HCT116 (cell line): ENCODE measurements around the gene RIBC2. TPM values are rescaled to one million over a fixed set of nuclear protein-coding genes. Genes with fewer than 3 reads are reported as not detected.
"Not testable (repeated sequence)": the region's sequence is repeated elsewhere in the genome, so short reads cannot be mapped to it uniquely, and the experiment has no call there.

ENCODE experiments used
- ATAC-seq: fragments of 200-7000 bp; cut with Tn5 transposase; 2 replicates; pipeline ENCODE4 v1.9.1; 2020; ENCODE audit warnings: mild to moderate bottlenecking, moderate library complexity
- BruUV-seq: library from RNA; stranded (reverse); fragments of 400-500 nt; replicated peaks from 2 replicates; lab custom pipeline; 2021; lab: Mats Ljungman, UMichigan
- CTCF ChIA-PET: fragments of 300-600 bp; sonication (Branson Sonifier 250); formaldehyde crosslinking; loops from one replicate; lab custom pipeline; 2021; ENCODE audit warnings: antibody characterized with exemption; lab: Charles Lee
- POLR2A ChIA-PET: fragments of 300-600, 350-600 bp; sonication (Branson Sonifier 250); formaldehyde crosslinking; loops from one replicate; lab custom pipeline; 2021; ENCODE audit warnings: antibody characterized with exemption; lab: Charles Lee
- RAD21 ChIA-PET, 2 experiments: fragments of 300-600 bp; sonication (Branson Sonifier 250); formaldehyde crosslinking; loops; one replicate each; lab custom pipeline; 2023; ENCODE audit warnings: low total read pairs in 2 of 2; ENCODE audit not compliant: uncharacterized antibody in 2 of 2, unreplicated experiment in 2 of 2, low non-redundant PET in 1 of 2; lab: Charles Lee
- DNase-seq: peaks from one replicate; pipeline ENCODE4 v3.0.0-alpha.2; 2010; ENCODE audit warnings: low read depth, low spot score
- H2AFZ ChIP-seq: fragments of 200-600 bp; shearing (Covaris generic), sonication (generic); 2 replicates; pipeline ENCODE4 v1.6.1; 2017; ENCODE audit warnings: low read depth, mixed run types, mixed read lengths, antibody characterized with exemption, low read length; ENCODE audit not compliant: poor library complexity, severe bottlenecking
- H3K27ac ChIP-seq: 2 replicates; pipeline ENCODE4 v1.5.1; 2012; ENCODE audit warnings: low read depth, low read length
- H3K27me3 ChIP-seq: fragments of 200-600 bp; sonication (generic); 2 replicates; pipeline ENCODE4 v1.6.1; 2016; ENCODE audit warnings: mixed run types, low read length, mixed read lengths; ENCODE audit not compliant: insufficient read depth
- H3K36me3 ChIP-seq, 2 experiments: fragments of 200-500 bp in 1 of 2; fragments of 200-600 bp in 1 of 2; sonication (Bioruptor generic) in 1 of 2; sonication (generic) in 1 of 2; 2 replicates each; pipeline versions ENCODE4 v1.5.1 to v1.6.1; 2014 to 2016; ENCODE audit warnings: low read length in 2 of 2, inconsistent platforms in 1 of 2, mixed read lengths in 1 of 2, mixed run types in 1 of 2; ENCODE audit not compliant: insufficient read depth in 2 of 2, control insufficient read depth in 1 of 2
- H3K4me1 ChIP-seq, 2 experiments: fragments of 200-600 bp in 1 of 2; sonication (generic) in 1 of 2; 2 replicates each; pipeline versions ENCODE4 v1.5.1 to v1.6.1; 2012 to 2017; ENCODE audit warnings: low read length in 2 of 2, inconsistent platforms in 1 of 2, mild to moderate bottlenecking in 1 of 2, mixed read lengths in 1 of 2, mixed run types in 1 of 2, moderate library complexity in 1 of 2; ENCODE audit not compliant: insufficient read depth in 2 of 2, control insufficient read depth in 1 of 2
- H3K4me2 ChIP-seq: fragments of 200-600 bp; sonication (generic); 2 replicates; pipeline ENCODE4 v1.6.1; 2017; ENCODE audit warnings: mixed run types, low read length, mixed read lengths
- H3K4me3 ChIP-seq, 2 experiments: fragments of 200-600 bp in 1 of 2; sonication (generic) in 1 of 2; replicated peaks in 1 of 2; 2 replicates each; pipeline ENCODE4 v1.5.1; 2011 to 2016; ENCODE audit warnings: low read length in 2 of 2, control low read depth in 1 of 2, low read depth in 1 of 2, mild to moderate bottlenecking in 1 of 2, mixed read lengths in 1 of 2, mixed run types in 1 of 2
- H3K79me2 ChIP-seq: fragments of 200-600 bp; sonication (generic); 2 replicates; pipeline ENCODE4 v1.6.1; 2017; ENCODE audit warnings: mild to moderate bottlenecking, mixed run types, low read length, moderate library complexity, mixed read lengths; ENCODE audit not compliant: insufficient read depth
- H3K9ac ChIP-seq: fragments of 200-600 bp; sonication (generic); 2 replicates; pipeline ENCODE4 v1.6.1; 2016; ENCODE audit warnings: low read length, mixed read lengths
- H3K9me2 ChIP-seq: fragments of 200-600 bp; sonication (generic), shearing (Covaris generic); 2 replicates; pipeline ENCODE4 v1.6.1; 2017; ENCODE audit warnings: mixed run types, mild to moderate bottlenecking, moderate library complexity; ENCODE audit not compliant: insufficient read depth
- H3K9me3 ChIP-seq, 2 experiments: fragments of 200-500 bp in 1 of 2; fragments of 200-600 bp in 1 of 2; sonication (Bioruptor generic) in 1 of 2; sonication (generic) in 1 of 2; 2 replicates each; pipeline ENCODE4 v1.6.1; 2014 to 2017; ENCODE audit warnings: low read length in 2 of 2, mixed read lengths in 2 of 2, inconsistent platforms in 1 of 2, low read depth in 1 of 2, mild to moderate bottlenecking in 1 of 2, mixed run types in 1 of 2, moderate library complexity in 1 of 2; ENCODE audit not compliant: control insufficient read depth in 1 of 2, insufficient read depth in 1 of 2
- H4K20me1 ChIP-seq: fragments of 200-600 bp; sonication (generic), shearing (Covaris generic); 2 replicates; pipeline ENCODE4 v1.6.1; 2017; ENCODE audit warnings: mixed run types, mild to moderate bottlenecking, moderate library complexity; ENCODE audit not compliant: insufficient read depth
- ATF3 ChIP-seq: IDR thresholded peaks from 2 replicates; pipeline ENCODE4 v1.6.1; 2012
- EGR1 ChIP-seq: IDR thresholded peaks from 2 replicates; pipeline ENCODE4 v1.6.1; 2012; ENCODE audit warnings: low read depth
- EZH2phosphoT487 ChIP-seq: fragments of 200-600 bp; IDR thresholded peaks from 2 replicates; pipeline ENCODE4 v1.6.1; 2018; ENCODE audit warnings: antibody characterized with exemption, borderline replicate concordance
- POLR2AphosphoS5 ChIP-seq: IDR thresholded peaks from 2 replicates; pipeline ENCODE4 v1.6.1; 2011; ENCODE audit warnings: mild to moderate bottlenecking, low read depth, low read length, moderate library complexity
- REST ChIP-seq: IDR thresholded peaks from 2 replicates; pipeline ENCODE4 v1.6.1; 2012; ENCODE audit warnings: low read depth
- SIN3A ChIP-seq: IDR thresholded peaks from 2 replicates; pipeline ENCODE4 v1.6.1; 2012; ENCODE audit warnings: low read depth
- SP1 ChIP-seq: IDR thresholded peaks from 2 replicates; pipeline ENCODE4 v1.6.1; 2012; ENCODE audit warnings: low read depth
- ZFX ChIP-seq: fragments of 450-650 bp; IDR thresholded peaks from 2 replicates; pipeline ENCODE4 v1.6.1; 2017
- ZNF274 ChIP-seq: fragments of 200-500 bp; sonication (Bioruptor generic); IDR thresholded peaks from 2 replicates; pipeline ENCODE4 v1.6.1; 2014; ENCODE audit warnings: mild to moderate bottlenecking, low read depth, low read length, inconsistent platforms
- intact Hi-C: fragments of 100-400 bp; cut with micrococcal nuclease; formaldehyde crosslinking; loops from 2 replicates; pipeline ENCODE4 v1.10.0; 2022
- total RNA-seq: library from RNA; stranded (reverse); gene quantifications from one replicate; pipeline ENCODE4 v1.2.1, GENCODE V29; 2021; ENCODE audit not compliant: unreplicated experiment

Gene RIBC2
- total RNA-seq, 1 experiment from 2014 or later: 8.3 TPM

GRCh38 chr22:45448431-45448830 is 34.9 kb downstream of the RIBC2 start:
- TF ChIP-seq EZH2phosphoT487: no peak
- no peak for TF ChIP-seq SP1
- TF ChIP-seq POLR2AphosphoS5: no peak
- no peak for TF ChIP-seq SIN3A
- TF ChIP-seq REST: no peak
- TF ChIP-seq EGR1: no peak
- no peak for TF ChIP-seq ZFX
- no peak for TF ChIP-seq ATF3
- TF ChIP-seq ZNF274: no peak
- H3K79me2 ChIP-seq: no peaks in the 10 kb centered on the region
- H3K27me3 ChIP-seq: no peaks in the 10 kb centered on the region
- no peak overlapping the region for H3K27ac ChIP-seq
- H3K4me3 ChIP-seq: no peak overlapping the region
- no peaks in the 10 kb centered on the region for H3K9me2 ChIP-seq
- H3K36me3 ChIP-seq: no peaks in the 10 kb centered on the region
- no peak overlapping the region for H3K9ac ChIP-seq
- H3K4me2 ChIP-seq: no peak overlapping the region
- ChIA-PET POLR2A (no interaction called here), CTCF (no interaction called here), RAD21 (no interaction called here)
- no peak for DNase-seq
- no TSS peak for BruUV-seq
- no peaks in the 10 kb centered on the region for H3K9me3 ChIP-seq
- intact Hi-C loops: no loop called here
- H2AFZ ChIP-seq: no peak overlapping the region
- H3K4me1 ChIP-seq: no peaks in the 10 kb centered on the region
- no peaks in the 10 kb centered on the region for H4K20me1 ChIP-seq
- no peak for ATAC-seq

DNA sequence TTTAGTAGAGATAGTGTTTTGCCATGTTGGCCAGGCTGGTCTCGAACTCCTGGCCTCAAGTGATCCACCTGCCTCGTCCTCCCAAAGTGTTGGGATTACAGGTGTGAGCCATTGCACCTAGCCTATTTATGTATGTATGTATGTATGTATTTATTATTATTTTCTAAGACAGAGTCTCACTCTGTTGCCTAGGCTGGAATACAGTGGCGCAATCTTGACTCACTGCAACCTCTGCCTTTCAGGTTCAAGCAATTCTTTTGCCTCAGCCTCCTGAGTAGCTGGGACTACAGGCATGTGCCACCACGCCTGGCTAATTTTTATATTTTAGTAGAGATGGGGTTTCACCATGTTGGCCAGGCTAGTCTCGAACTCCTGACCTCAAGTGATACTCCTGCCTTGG is 35.9 kb downstream of the RIBC2 start:
- H4K20me1 ChIP-seq, H3K27ac ChIP-seq, ATAC-seq, DNase-seq, H3K4me2 ChIP-seq, H3K36me3 ChIP-seq, H3K9me3 ChIP-seq, H3K9me2 ChIP-seq, CTCF ChIA-PET, H3K79me2 ChIP-seq, POLR2A ChIA-PET, intact Hi-C loops, H3K4me3 ChIP-seq, BruUV-seq, H3K9ac ChIP-seq, RAD21 ChIA-PET, H3K27me3 ChIP-seq, H3K4me1 ChIP-seq, H2AFZ ChIP-seq: not testable (repeated sequence)
